A549 (cell line): ENCODE results near the gene CCR8.

Experiments
- CEBPB ChIP-seq, 2 experiments: fragments of >200 bp in 1 of 2; sonication (Bioruptor Twin) in 1 of 2; formaldehyde crosslinking in 1 of 2; IDR thresholded peaks; 2 replicates each; pipeline ENCODE4 v1.6.1; 2012 to 2016
- CHD4 ChIP-seq: fragments of 200-600 bp; sonication (generic); IDR thresholded peaks from 2 replicates; pipeline ENCODE4 v1.6.1; 2016; ENCODE audit warnings: antibody characterized with exemption, mild to moderate bottlenecking, borderline replicate concordance
- FOSL2 ChIP-seq, 2 experiments: fragments of 450-650 bp in 1 of 2; fragments of >200 bp in 1 of 2; sonication (Bioruptor Twin) in 1 of 2; formaldehyde crosslinking; IDR thresholded peaks; 2 replicates each; pipeline versions ENCODE4 v1.5.0 to v1.6.1; 2016 to 2020; ENCODE audit warnings: mild to moderate bottlenecking in 1 of 2, moderate library complexity in 1 of 2
- HDAC2 ChIP-seq: fragments of 200-600 bp; sonication (generic); IDR thresholded peaks from 2 replicates; pipeline ENCODE4 v1.6.1; 2016
- JUN ChIP-seq, 2 experiments: fragments of >200 bp; sonication (Bioruptor Twin); formaldehyde crosslinking; IDR thresholded peaks; 2 replicates in 1 of 2; 3 replicates in 1 of 2; pipeline ENCODE4 v1.6.1; 2016 to 2017
- KDM1A ChIP-seq: fragments of 200-600 bp; sonication (generic); IDR thresholded peaks from 2 replicates; pipeline ENCODE4 v1.6.1; 2016; ENCODE audit warnings: low read depth, mild to moderate bottlenecking
- POLR2A ChIP-seq: IDR thresholded peaks from 2 replicates; pipeline ENCODE4 v1.6.1; 2012; ENCODE audit warnings: mild to moderate bottlenecking, low read length
- RAD21 ChIP-seq, 2 experiments: fragments of >200 bp in 1 of 2; sonication (Bioruptor Twin) in 1 of 2; formaldehyde crosslinking in 1 of 2; IDR thresholded peaks in 1 of 2; conservative IDR thresholded peaks in 1 of 2; 2 replicates in 1 of 2; 3 replicates in 1 of 2; pipeline ENCODE4 v1.6.1; 2012 to 2018; ENCODE audit warnings: inconsistent platforms in 1 of 2
- SREBF2 ChIP-seq: fragments of 450-650 bp; IDR thresholded peaks from 2 replicates; pipeline ENCODE4 v1.6.1; 2014; ENCODE audit warnings: mild to moderate bottlenecking, moderate library complexity
- TF ChIP-seq, protein P1 (sequence below): fragments of >200 bp; sonication (Bioruptor Twin); formaldehyde crosslinking; IDR thresholded peaks from 3 replicates; pipeline ENCODE4 v1.5.1; 2016
- TF ChIP-seq, protein P2 (sequence below): fragments of 450-650 bp; IDR thresholded peaks from 2 replicates; pipeline ENCODE4 v1.6.1; 2014; ENCODE audit warnings: antibody characterized with exemption
- TF ChIP-seq, protein P3 (sequence below): fragments of 250-450 bp; sonication (Bioruptor Pico); IDR thresholded peaks from 2 replicates; pipeline ENCODE4 v1.5.0; 2021; ENCODE audit warnings: mild to moderate bottlenecking, moderate library complexity, borderline replicate concordance

DNA sequence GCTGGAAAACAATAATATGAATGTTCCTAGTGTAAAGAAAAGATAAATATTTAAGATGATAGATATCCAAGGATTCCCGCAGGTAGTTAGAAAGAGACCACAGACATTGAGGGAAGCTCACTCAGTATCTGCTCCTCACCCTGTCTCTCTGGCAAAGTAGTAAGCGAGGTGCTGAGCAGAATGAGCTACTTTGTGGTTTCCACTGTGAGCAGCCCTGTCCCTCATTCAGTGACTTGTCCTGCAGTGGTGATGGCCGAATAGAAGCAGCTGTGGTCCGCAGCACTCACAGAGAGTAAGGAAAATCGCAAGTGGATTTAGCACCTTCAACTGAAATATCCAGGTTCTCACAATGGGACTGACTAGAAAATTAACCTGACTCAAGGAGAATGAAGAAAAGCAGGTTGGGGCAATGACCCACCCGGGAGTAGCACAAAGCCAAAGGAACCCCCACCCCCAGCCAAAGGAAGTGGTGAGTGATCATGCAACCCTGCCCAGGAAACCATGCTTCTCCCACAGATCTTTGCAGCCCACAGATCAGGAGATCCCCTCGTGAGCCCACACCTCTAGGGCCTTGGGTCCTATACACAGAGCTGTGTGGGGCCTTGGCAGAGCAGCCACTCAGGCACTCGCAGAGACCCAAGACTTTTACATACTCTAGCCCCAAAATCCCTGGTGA is 31.9 kb downstream of the CCR8 start:
- TF ChIP-seq, protein P1, sequence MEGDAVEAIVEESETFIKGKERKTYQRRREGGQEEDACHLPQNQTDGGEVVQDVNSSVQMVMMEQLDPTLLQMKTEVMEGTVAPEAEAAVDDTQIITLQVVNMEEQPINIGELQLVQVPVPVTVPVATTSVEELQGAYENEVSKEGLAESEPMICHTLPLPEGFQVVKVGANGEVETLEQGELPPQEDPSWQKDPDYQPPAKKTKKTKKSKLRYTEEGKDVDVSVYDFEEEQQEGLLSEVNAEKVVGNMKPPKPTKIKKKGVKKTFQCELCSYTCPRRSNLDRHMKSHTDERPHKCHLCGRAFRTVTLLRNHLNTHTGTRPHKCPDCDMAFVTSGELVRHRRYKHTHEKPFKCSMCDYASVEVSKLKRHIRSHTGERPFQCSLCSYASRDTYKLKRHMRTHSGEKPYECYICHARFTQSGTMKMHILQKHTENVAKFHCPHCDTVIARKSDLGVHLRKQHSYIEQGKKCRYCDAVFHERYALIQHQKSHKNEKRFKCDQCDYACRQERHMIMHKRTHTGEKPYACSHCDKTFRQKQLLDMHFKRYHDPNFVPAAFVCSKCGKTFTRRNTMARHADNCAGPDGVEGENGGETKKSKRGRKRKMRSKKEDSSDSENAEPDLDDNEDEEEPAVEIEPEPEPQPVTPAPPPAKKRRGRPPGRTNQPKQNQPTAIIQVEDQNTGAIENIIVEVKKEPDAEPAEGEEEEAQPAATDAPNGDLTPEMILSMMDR = no peak
- no peak for TF ChIP-seq JUN (IDR thresholded peaks at IDR 0.05)
- TF ChIP-seq POLR2A = no peak
- TF ChIP-seq, protein P2, sequence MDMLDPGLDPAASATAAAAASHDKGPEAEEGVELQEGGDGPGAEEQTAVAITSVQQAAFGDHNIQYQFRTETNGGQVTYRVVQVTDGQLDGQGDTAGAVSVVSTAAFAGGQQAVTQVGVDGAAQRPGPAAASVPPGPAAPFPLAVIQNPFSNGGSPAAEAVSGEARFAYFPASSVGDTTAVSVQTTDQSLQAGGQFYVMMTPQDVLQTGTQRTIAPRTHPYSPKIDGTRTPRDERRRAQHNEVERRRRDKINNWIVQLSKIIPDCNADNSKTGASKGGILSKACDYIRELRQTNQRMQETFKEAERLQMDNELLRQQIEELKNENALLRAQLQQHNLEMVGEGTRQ = no peak
- no peak for TF ChIP-seq CEBPB (IDR thresholded peaks at IDR 0.05)
- no peak for TF ChIP-seq SREBF2
- TF ChIP-seq KDM1A = no peak
- TF ChIP-seq HDAC2 = no peak
- TF ChIP-seq, protein P3, sequence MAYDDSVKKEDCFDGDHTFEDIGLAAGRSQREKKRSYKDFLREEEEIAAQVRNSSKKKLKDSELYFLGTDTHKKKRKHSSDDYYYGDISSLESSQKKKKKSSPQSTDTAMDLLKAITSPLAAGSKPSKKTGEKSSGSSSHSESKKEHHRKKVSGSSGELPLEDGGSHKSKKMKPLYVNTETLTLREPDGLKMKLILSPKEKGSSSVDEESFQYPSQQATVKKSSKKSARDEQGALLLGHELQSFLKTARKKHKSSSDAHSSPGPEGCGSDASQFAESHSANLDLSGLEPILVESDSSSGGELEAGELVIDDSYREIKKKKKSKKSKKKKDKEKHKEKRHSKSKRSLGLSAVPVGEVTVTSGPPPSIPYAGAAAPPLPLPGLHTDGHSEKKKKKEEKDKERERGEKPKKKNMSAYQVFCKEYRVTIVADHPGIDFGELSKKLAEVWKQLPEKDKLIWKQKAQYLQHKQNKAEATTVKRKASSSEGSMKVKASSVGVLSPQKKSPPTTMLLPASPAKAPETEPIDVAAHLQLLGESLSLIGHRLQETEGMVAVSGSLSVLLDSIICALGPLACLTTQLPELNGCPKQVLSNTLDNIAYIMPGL (CRISPR knock-in tag) = no peak
- TF ChIP-seq CHD4 = no peak
- no peak for TF ChIP-seq FOSL2 (IDR thresholded peaks at IDR 0.05)
- no peak for TF ChIP-seq FOSL2 (CRISPR knock-in tag; IDR thresholded peaks at IDR 0.05)
- no peak for TF ChIP-seq RAD21 (conservative IDR thresholded peaks at IDR 0.05 in 1 of 2, IDR thresholded peaks at IDR 0.05 in 1 of 2)
